Measurements from ENCODE around the gene FGB.

- TF ChIP-seq XRCC4 (IDR thresholded peaks at IDR 0.05; ENCODE audit: extremely low read depth, insufficient read depth, insufficient read length) (no peak), ZHX1 (conservative IDR thresholded peaks at IDR 0.05; ENCODE audit: low read length) (no peak), NFE2L1 (tag; IDR thresholded peaks at IDR 0.05; ENCODE audit: borderline replicate concordance, low read depth) (no peak), GATAD2A (IDR thresholded peaks at IDR 0.05) (no peak), EWSR1 (IDR thresholded peaks at IDR 0.05; ENCODE audit: borderline replicate concordance, low read depth, partially characterized antibody) (no peak), CTCF (IDR thresholded peaks at IDR 0.05 in 2 of 3, conservative IDR thresholded peaks at IDR 0.05 in 1 of 3; ENCODE audit: insufficient read depth in 2 of 3, low read depth in 1 of 3, low read length in 3 of 3) (no peak), NFIC (IDR thresholded peaks at IDR 0.05) (no peak), DPF2 (IDR thresholded peaks at IDR 0.05) (no peak), JUN (IDR thresholded peaks at IDR 0.05; ENCODE audit: borderline replicate concordance, low read depth, low read length) (no peak), JUN (CRISPR knock-in tag; IDR thresholded peaks at IDR 0.05; ENCODE audit: borderline replicate concordance) (no peak), ZNF274 (IDR thresholded peaks at IDR 0.05; ENCODE audit: borderline replicate concordance, low read depth, low read length) (no peak)
Measured at GRCh38 chr4:154588198-154588597, 25.4 kb downstream of the FGB start.

Measured in K562 (cell line).